ENCODE data around the gene PLA2G2E. TPM values are rescaled to one million over a fixed set of nuclear protein-coding genes. Genes with fewer than 3 reads are reported as not detected.

Gene PLA2G2E
- not detected in 2 replicates for total RNA-seq

GRCh38 chr1:19923137-19923952 lies at the start of gene PLA2G2E:
Gene PLA2G2E (minus strand): TSS chr1:19923617. CDS start chr1:19923559, 58 bp downstream.

GRCh38 chr1:19882111-19883071 lies 41.0 kb downstream of the PLA2G2E start, which contains the start of gene OTUD3:
Gene OTUD3 (plus strand): TSS chr1:19882395. CDS start chr1:19882514, 119 bp downstream.

Other genes with a start within 250 kb of the PLA2G2E start
- gene TMCO4, start 123.7 kb downstream of the PLA2G2E start, total RNA-seq: 33.8 and 39.1 TPM in 2 replicates
- gene RNF186, start 108.3 kb downstream of the PLA2G2E start, total RNA-seq: not detected in 2 replicates
- gene OTUD3, start 41.2 kb downstream of the PLA2G2E start, total RNA-seq: 11.4 and 11.5 TPM in 2 replicates
- not detected in 2 replicates for gene PLA2G2A, start 56.0 kb upstream of the PLA2G2E start, total RNA-seq
- not detected in 2 replicates for gene PLA2G5, start 146.6 kb upstream of the PLA2G2E start, total RNA-seq
- gene PLA2G2D, start 195.9 kb upstream of the PLA2G2E start, total RNA-seq: not detected in 2 replicates
- gene PLA2G2F, start 215.7 kb upstream of the PLA2G2E start, total RNA-seq: under 0.01 TPM in 1 of 2 replicates, not detected in the other

All from placental epithelial cell (primary cell).